ENCODE data around the gene MGAT5B. TPM values are rescaled to one million over a fixed set of nuclear protein-coding genes. Genes with fewer than 3 reads are reported as not detected.

Gene MGAT5B
- total RNA-seq: 0.22 and 0.26 TPM in 2 replicates

GRCh38 chr17:76868176-76868668 is at the start of gene MGAT5B:
Gene MGAT5B, plus strand, starts transcription at chr17:76868404. Its CDS starts 626 bp downstream, at chr17:76869030.

Other genes starting within 250 kb of the MGAT5B start
- not detected in 2 replicates for gene ST6GALNAC1, start 224.6 kb upstream of the MGAT5B start, total RNA-seq
- gene MXRA7, start 157.4 kb upstream of the MGAT5B start, total RNA-seq: 280 and 305 TPM in 2 replicates
- gene JMJD6, start 141.8 kb upstream of the MGAT5B start, total RNA-seq: 13.4 and 13.5 TPM in 2 replicates
- 18.7 and 20.1 TPM in 2 replicates for gene METTL23, start 141.6 kb upstream of the MGAT5B start, total RNA-seq
- 98.6 and 126 TPM in 2 replicates for gene SRSF2, start 131.1 kb upstream of the MGAT5B start, total RNA-seq
- 40.6 and 42.6 TPM in 2 replicates for gene MFSD11, start 130.3 kb upstream of the MGAT5B start, total RNA-seq